HG02840 (cell line): ENCODE results near the gene ADD1.
"Not testable (repeated sequence)": the region's sequence is repeated elsewhere in the genome, so short reads cannot be mapped to it uniquely, and the experiment has no call there.

Experiments
- ATAC-seq: cut with Tn5 transposase; IDR thresholded peaks from one replicate; pipeline ENCODE4 v1.9.1; 2021; ENCODE audit warnings: mild to moderate bottlenecking, moderate library complexity, moderate number of reproducible peaks; ENCODE audit not compliant: unreplicated experiment, low FRiP score

ADD1 gene

GRCh38 chr4:2954358-2955185 is 110.9 kb downstream of the ADD1 start:
- no peak for ATAC-seq

- ATAC-seq: not testable (repeated sequence)
Measured at GRCh38 chr4:2955186-2956044, 111.8 kb downstream of the ADD1 start.

GRCh38 chr4:2958446-2958845 is 114.8 kb downstream of the ADD1 start:
- no peak for ATAC-seq

GRCh38 chr4:2960450-2960849 is 116.8 kb downstream of the ADD1 start:
- not testable (repeated sequence) for ATAC-seq

GRCh38 chr4:2961421-2961810 is 117.8 kb downstream of the ADD1 start:
- no peak for ATAC-seq

- no peak for ATAC-seq
Measured at GRCh38 chr4:2961811-2962441, 118.3 kb downstream of the ADD1 start.

GRCh38 chr4:2962614-2963174 is 119.0 kb downstream of the ADD1 start:
- peak; percentile 40 for ATAC-seq

- ATAC-seq: peak; percentile 92
Measured at GRCh38 chr4:2963175-2963965, 119.7 kb downstream of the ADD1 start, which contains the start of the genes GRK4 and NOP14. GRK4 (plus strand) TSS chr4:2963571; CDS start chr4:2964071, 500 bp downstream. NOP14 (minus strand) TSS chr4:2963406; CDS start chr4:2963319, 87 bp downstream.

GRCh38 chr4:2963966-2964471 is 120.4 kb downstream of the ADD1 start:
- no peak for ATAC-seq

- no peak for ATAC-seq
Measured at GRCh38 chr4:2964706-2965258, 121.1 kb downstream of the ADD1 start.

GRCh38 chr4:2965262-2965661 is 121.6 kb downstream of the ADD1 start:
- ATAC-seq: no peak

- ATAC-seq: no peak
Measured at GRCh38 chr4:2968381-2968780, 124.7 kb downstream of the ADD1 start.

GRCh38 chr4:2971275-2971674 is 127.6 kb downstream of the ADD1 start:
- ATAC-seq: no peak

- no peak for ATAC-seq
Measured at GRCh38 chr4:2977211-2978088, 133.8 kb downstream of the ADD1 start.
